Anterior cingulate cortex (tissue), 58 donors: ENCODE results near the gene GJC2.

Experiments
- DNase-seq, 58 donors: peaks; one replicate each; lab custom pipeline; 2025; lab: John Stamatoyannopoulos, UW

The GJC2 gene

GRCh38 chr1:228208831-228209551 lies 59.3 kb downstream of the GJC2 start:
- DNase-seq = no peak
